SW 1271 (cell line): ENCODE data around the gene ARHGEF28.
A peak's percentile ranks its signal among the peaks of the same experiment; 100 is the strongest.

Experiments
- DNase-seq, 2 experiments: peaks; one replicate each; lab custom pipeline; 2025; lab: John Stamatoyannopoulos, UW

Gene ARHGEF28

GRCh38 chr5:73692166-73692640 is 66.2 kb downstream of the ARHGEF28 start:
- DNase-seq: peak in 1 of 2 experiments; percentile 73

- no peak for DNase-seq
These were observed 67.0 kb downstream of the ARHGEF28 start for GRCh38 chr5:73692981-73693380.

GRCh38 chr5:73693573-73694061 is 67.6 kb downstream of the ARHGEF28 start:
- DNase-seq: peak in 1 of 2 experiments; percentile 47

- no peak for DNase-seq
These were observed 68.1 kb downstream of the ARHGEF28 start for GRCh38 chr5:73694089-73694488.

GRCh38 chr5:73698011-73698410 is 72.0 kb downstream of the ARHGEF28 start:
- DNase-seq: no peak

- peak; percentile 57 to 61 for DNase-seq
These were observed 75.6 kb downstream of the ARHGEF28 start for GRCh38 chr5:73701566-73701965.

GRCh38 chr5:73702534-73702933 is 76.5 kb downstream of the ARHGEF28 start:
- no peak for DNase-seq

GRCh38 chr5:73702951-73703350 is 77.0 kb downstream of the ARHGEF28 start:
- no peak for DNase-seq

GRCh38 chr5:73705364-73705763 is 79.4 kb downstream of the ARHGEF28 start:
- DNase-seq: no peak

- peak; percentile 21 to 49 for DNase-seq
These were observed 81.0 kb downstream of the ARHGEF28 start for GRCh38 chr5:73706963-73707362.

GRCh38 chr5:73709536-73710129 is 83.6 kb downstream of the ARHGEF28 start:
- peak; percentile 52 for DNase-seq

- no peak for DNase-seq
These were observed 90.3 kb downstream of the ARHGEF28 start for GRCh38 chr5:73716284-73716808.

- no peak for DNase-seq
These were observed 92.8 kb downstream of the ARHGEF28 start for GRCh38 chr5:73718762-73719161.

- no peak for DNase-seq
These were observed 93.6 kb downstream of the ARHGEF28 start for GRCh38 chr5:73719632-73720031.

- no peak for DNase-seq
These were observed 96.2 kb downstream of the ARHGEF28 start for GRCh38 chr5:73722231-73722630.

GRCh38 chr5:73726071-73726470 is 100.1 kb downstream of the ARHGEF28 start:
- no peak for DNase-seq

- DNase-seq: no peak
These were observed 100.7 kb downstream of the ARHGEF28 start for GRCh38 chr5:73726606-73727231.

- no peak for DNase-seq
These were observed 101.5 kb downstream of the ARHGEF28 start for GRCh38 chr5:73727470-73727869.

- DNase-seq: no peak
These were observed 102.7 kb downstream of the ARHGEF28 start for GRCh38 chr5:73728493-73729273.

- peak in 1 of 2 experiments; percentile 20 for DNase-seq
These were observed 103.3 kb downstream of the ARHGEF28 start for GRCh38 chr5:73729329-73729728.

GRCh38 chr5:73732045-73732444 is 106.0 kb downstream of the ARHGEF28 start:
- no peak for DNase-seq

GRCh38 chr5:73733219-73733618 is 107.2 kb downstream of the ARHGEF28 start:
- no peak for DNase-seq
